ENCODE data around the gene GTF3C2. TPM values are rescaled to one million over a fixed set of nuclear protein-coding genes. Genes with fewer than 3 reads are reported as not detected.

GTF3C2 gene
- total RNA-seq, 4 donors from 2014 or later = 25.3 to 45.6 (median 40.5) TPM

DNA sequence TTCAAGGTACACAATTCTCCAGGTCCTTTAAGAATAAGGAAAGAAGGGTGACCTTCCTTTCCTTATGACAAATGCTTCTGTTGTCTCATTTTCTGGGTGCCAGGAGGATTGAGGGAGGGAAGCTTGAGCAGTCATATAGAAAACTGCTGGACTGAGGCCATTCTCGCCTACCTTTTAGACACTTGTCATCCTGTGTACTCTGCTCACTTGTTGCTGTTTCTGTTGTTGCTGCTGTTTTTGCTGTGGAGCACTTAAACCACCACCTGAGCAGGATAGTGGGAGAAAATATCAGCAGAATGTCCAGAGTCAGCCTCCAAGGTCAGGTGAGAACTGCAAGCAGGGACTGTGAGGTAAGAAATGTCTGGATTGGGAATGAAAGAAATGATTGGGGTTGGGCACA, 78.6 kb downstream of the GTF3C2 start:
- Histone ChIP-seq H3K27ac (no peak overlapping the region), H3K4me3 (no peak overlapping the region), H3K36me3 (no peaks in the 10 kb centered on the region), H3K9me3 (no peaks in the 10 kb centered on the region), H3K27me3 (no peaks in the 10 kb centered on the region), H3K4me1 (peaks cover 18 to 21% of the 10 kb centered on the region in 2 donors)
- intact Hi-C loops (cut with DNase I; ENCODE audit: low total_unique reads) = loop anchor here (5.0 kb wide), 1 partner anchor 316 kb away; no protein-coding TSS in a partner anchor
- ATAC-seq (no peak), DNase-seq (no peak)
- in situ Hi-C loops (cut with MboI; ENCODE audit: low sequenced_read_pairs in 4 of 4) = loop anchor here in 2 of 4 donors (10.0 to 25.0 kb wide), 2 partner anchors 173 to 316 kb away; partner anchors contain the start of gene MAPRE3 (in 2 of the 2)
- TF ChIP-seq POLR2A (IDR thresholded peaks at IDR 0.05) = no peak
- TF ChIP-seq, protein P1, sequence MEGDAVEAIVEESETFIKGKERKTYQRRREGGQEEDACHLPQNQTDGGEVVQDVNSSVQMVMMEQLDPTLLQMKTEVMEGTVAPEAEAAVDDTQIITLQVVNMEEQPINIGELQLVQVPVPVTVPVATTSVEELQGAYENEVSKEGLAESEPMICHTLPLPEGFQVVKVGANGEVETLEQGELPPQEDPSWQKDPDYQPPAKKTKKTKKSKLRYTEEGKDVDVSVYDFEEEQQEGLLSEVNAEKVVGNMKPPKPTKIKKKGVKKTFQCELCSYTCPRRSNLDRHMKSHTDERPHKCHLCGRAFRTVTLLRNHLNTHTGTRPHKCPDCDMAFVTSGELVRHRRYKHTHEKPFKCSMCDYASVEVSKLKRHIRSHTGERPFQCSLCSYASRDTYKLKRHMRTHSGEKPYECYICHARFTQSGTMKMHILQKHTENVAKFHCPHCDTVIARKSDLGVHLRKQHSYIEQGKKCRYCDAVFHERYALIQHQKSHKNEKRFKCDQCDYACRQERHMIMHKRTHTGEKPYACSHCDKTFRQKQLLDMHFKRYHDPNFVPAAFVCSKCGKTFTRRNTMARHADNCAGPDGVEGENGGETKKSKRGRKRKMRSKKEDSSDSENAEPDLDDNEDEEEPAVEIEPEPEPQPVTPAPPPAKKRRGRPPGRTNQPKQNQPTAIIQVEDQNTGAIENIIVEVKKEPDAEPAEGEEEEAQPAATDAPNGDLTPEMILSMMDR (IDR thresholded peaks at IDR 0.05 in 4 of 5, conservative IDR thresholded peaks at IDR 0.05 in 1 of 5) = no peak

Other genes with a start within 250 kb of the GTF3C2 start
- 1 to 10 TPM; 1.2 to 7.1 (median 4.3) TPM for gene CGREF1, start 237.6 kb downstream of the GTF3C2 start, total RNA-seq
- 1 to 10 TPM in 3 of 4 donors, under 1 TPM in 1; 0.61 to 2.3 (median 1.2) TPM for gene ABHD1, start 232.9 kb downstream of the GTF3C2 start, total RNA-seq
- 100 to 1,000 TPM; 117 to 197 (median 154) TPM for gene PREB, start 222.1 kb downstream of the GTF3C2 start, total RNA-seq
- not detected for gene PRR30, start 217.4 kb downstream of the GTF3C2 start, total RNA-seq
- under 1 TPM in 1 of 4 donors, not detected in 3; 0.20 TPM for gene TCF23, start 207.8 kb downstream of the GTF3C2 start, total RNA-seq
- gene ATRAID, start 144.7 kb downstream of the GTF3C2 start, total RNA-seq = 100 to 1,000 TPM; 131 to 203 (median 171) TPM
- 10 to 100 TPM; 19.0 to 46.5 (median 32.5) TPM for gene SLC5A6, start 144.5 kb downstream of the GTF3C2 start, total RNA-seq
- gene CAD, start 139.4 kb downstream of the GTF3C2 start, total RNA-seq = 10 to 100 TPM in 1 of 4 donors, 1 to 10 TPM in 3; 2.7 to 10.2 (median 7.1) TPM
- gene SLC30A3, start 93.7 kb downstream of the GTF3C2 start, total RNA-seq = under 1 TPM in 1 of 4 donors, not detected in 3; 0.20 TPM
- gene DNAJC5G, start 81.3 kb downstream of the GTF3C2 start, total RNA-seq = not detected
- 100 to 1,000 TPM; 219 to 554 (median 427) TPM for gene TRIM54, start 74.3 kb downstream of the GTF3C2 start, total RNA-seq
- gene UCN, start 48.3 kb downstream of the GTF3C2 start, total RNA-seq = not detected
- gene MPV17, start 33.7 kb downstream of the GTF3C2 start, total RNA-seq = 10 to 100 TPM in 3 of 4 donors, 1 to 10 TPM in 1; 9.9 to 16.0 (median 11.5) TPM
- 10 to 100 TPM; 50.5 to 57.9 (median 53.8) TPM for gene EIF2B4, start 13.6 kb upstream of the GTF3C2 start, total RNA-seq
- gene SNX17, start 13.9 kb upstream of the GTF3C2 start, total RNA-seq = 10 to 100 TPM; 47.2 to 91.5 (median 56.3) TPM
- gene ZNF513, start 24.0 kb upstream of the GTF3C2 start, total RNA-seq = 1 to 10 TPM; 2.0 to 7.6 (median 4.5) TPM
- gene PPM1G, start 52.8 kb upstream of the GTF3C2 start, total RNA-seq = 100 to 1,000 TPM in 1 of 4 donors, 10 to 100 TPM in 3; 47.2 to 111 (median 92.2) TPM
- gene NRBP1, start 71.9 kb upstream of the GTF3C2 start, total RNA-seq = 100 to 1,000 TPM in 3 of 4 donors, 10 to 100 TPM in 1; 91.8 to 125 (median 120) TPM
- 1 to 10 TPM in 1 of 4 donors, under 1 TPM in 1, not detected in 2; 0.93 to 2.1 TPM for gene KRTCAP3, start 85.6 kb upstream of the GTF3C2 start, total RNA-seq
- 10 to 100 TPM in 2 of 4 donors, 1 to 10 TPM in 2; 3.1 to 16.8 (median 8.6) TPM for gene IFT172, start 133.0 kb upstream of the GTF3C2 start, total RNA-seq
- gene FNDC4, start 138.4 kb upstream of the GTF3C2 start, total RNA-seq = 1 to 10 TPM; 2.0 to 6.4 (median 3.1) TPM
- gene GCKR, start 140.1 kb upstream of the GTF3C2 start, total RNA-seq = under 1 TPM in 1 of 4 donors, not detected in 3; 0.40 TPM
- 10 to 100 TPM in 2 of 4 donors, 1 to 10 TPM in 2; 5.8 to 15.6 (median 8.4) TPM for gene ZNF512, start 226.3 kb upstream of the GTF3C2 start, total RNA-seq

Measured in gastrocnemius medialis (tissue), 4 donors.